ENCODE results near the gene ITGBL1.

GRCh38 chr13:101576977-101577376 is 124.5 kb downstream of the ITGBL1 start:
- no peak for TF ChIP-seq CTCF (IDR thresholded peaks at IDR 0.05)
- no peak for TF ChIP-seq POLR2AphosphoS5 (IDR thresholded peaks at IDR 0.05)
